ENCODE measurements around the gene MTMR10.

- no peak for TF ChIP-seq CTCF (IDR thresholded peaks at IDR 0.05)
- TF ChIP-seq POLR2A (IDR thresholded peaks at IDR 0.05), result no peak
Measured at GRCh38 chr15:30941520-30941919, 49.9 kb downstream of the MTMR10 start.

Data from heart left ventricle (tissue), 13 donors.